ENCODE measurements around the gene DLGAP1.
A peak's percentile ranks its signal among the peaks of the same experiment; 100 is the strongest.

Gene DLGAP1

DNA sequence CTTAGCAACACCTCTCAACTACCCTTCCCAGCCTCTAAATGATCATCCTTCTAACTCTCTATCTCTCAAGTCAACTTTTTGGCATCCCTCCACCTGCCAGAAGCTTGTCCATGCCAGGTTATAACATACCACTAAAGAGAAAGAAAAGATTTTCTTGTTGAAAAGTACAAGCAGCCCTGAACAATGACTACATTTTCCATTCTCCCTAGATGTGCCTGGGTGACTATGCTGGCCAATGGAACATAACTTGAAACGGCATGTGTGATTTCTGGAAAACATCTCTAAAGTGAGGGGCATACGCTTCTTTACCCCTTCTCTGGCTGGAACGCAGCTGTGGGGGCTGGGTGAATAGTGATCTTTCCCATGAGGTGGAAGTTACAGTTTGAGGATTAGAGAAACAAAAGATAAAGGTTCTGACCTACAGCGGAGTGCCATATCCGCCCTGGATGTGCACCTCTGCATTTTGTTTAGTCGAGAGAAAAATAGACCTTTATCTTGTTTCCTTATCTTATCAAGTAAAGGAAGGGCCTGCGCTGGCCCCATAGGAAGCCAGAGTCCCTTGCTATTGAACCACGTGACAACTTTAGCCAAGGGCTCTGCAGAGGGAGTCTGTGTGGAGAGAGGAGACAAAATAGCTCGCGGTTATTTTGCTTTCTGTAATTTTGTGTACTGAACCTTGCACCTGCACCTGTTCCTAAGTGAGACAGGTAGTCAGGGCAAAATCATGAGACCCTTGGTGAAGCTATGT, 568.4 kb downstream of the DLGAP1 start:
- Histone ChIP-seq H2BK15ac (replicated peaks; ENCODE audit: low read depth) (no peak overlapping the region), H4K8ac (ENCODE audit: low read depth, low read length) (no peak overlapping the region), H3K9ac (ENCODE audit: low read length) (no peak overlapping the region), H2BK120ac (ENCODE audit: low read depth, low read length) (no peak overlapping the region), H3K27me3 (ENCODE audit: insufficient read depth, low read length, poor library complexity) (no peaks in the 10 kb centered on the region), H3K23ac (ENCODE audit: low read length) (peak overlapping the region; percentile 48), H3K36me3 (ENCODE audit: control insufficient read depth, insufficient read depth, low read length) (no peaks in the 10 kb centered on the region), H3K27ac (ENCODE audit: low read depth, low read length) (no peak overlapping the region), H3K79me1 (ENCODE audit: low read length) (no peaks in the 10 kb centered on the region), H2BK5ac (ENCODE audit: low read length) (no peak overlapping the region), H3K4me1 (ENCODE audit: control insufficient read depth, low read depth, low read length) (peaks cover 3% of the 10 kb centered on the region), H3K4me3 (ENCODE audit: low read length) (no peak overlapping the region), H4K5ac (ENCODE audit: low read length) (no peak overlapping the region), H3K18ac (ENCODE audit: low read length) (no peak overlapping the region), H3K4ac (ENCODE audit: low read depth, low read length) (no peak overlapping the region), H3K4me2 (ENCODE audit: low read length) (no peak overlapping the region), H3K79me2 (ENCODE audit: control insufficient read depth, insufficient read depth, low read length) (no peaks in the 10 kb centered on the region), H2AK5ac (ENCODE audit: low read length) (no peak overlapping the region), H3K56ac (ENCODE audit: low read length) (no peak overlapping the region)
- no CpG with 5 or more reads among the region's 10 CpGs for WGBS (ENCODE audit: extremely low coverage, insufficient coverage, low lambda C conversion rate)
- DNase-seq = peak; percentile 35

- Histone ChIP-seq H3K23ac (ENCODE audit: low read length) (no peak overlapping the region), H3K4me2 (ENCODE audit: low read length) (no peak overlapping the region), H3K27me3 (ENCODE audit: insufficient read depth, low read length, poor library complexity) (no peaks in the 10 kb centered on the region), H3K79me1 (ENCODE audit: low read length) (no peaks in the 10 kb centered on the region), H3K36me3 (ENCODE audit: control insufficient read depth, insufficient read depth, low read length) (no peaks in the 10 kb centered on the region), H3K9ac (ENCODE audit: low read length) (no peak overlapping the region), H4K5ac (ENCODE audit: low read length) (no peak overlapping the region), H3K27ac (ENCODE audit: low read depth, low read length) (no peak overlapping the region), H2BK5ac (ENCODE audit: low read length) (no peak overlapping the region), H3K79me2 (ENCODE audit: control insufficient read depth, insufficient read depth, low read length) (no peaks in the 10 kb centered on the region), H2BK15ac (replicated peaks; ENCODE audit: low read depth) (no peak overlapping the region), H3K4ac (ENCODE audit: low read depth, low read length) (no peak overlapping the region), H3K56ac (ENCODE audit: low read length) (no peak overlapping the region), H3K4me3 (ENCODE audit: low read length) (no peak overlapping the region), H3K18ac (ENCODE audit: low read length) (no peak overlapping the region), H3K4me1 (ENCODE audit: control insufficient read depth, low read depth, low read length) (peaks cover 3% of the 10 kb centered on the region), H2AK5ac (ENCODE audit: low read length) (no peak overlapping the region), H4K8ac (ENCODE audit: low read depth, low read length) (no peak overlapping the region), H2BK120ac (ENCODE audit: low read depth, low read length) (no peak overlapping the region)
- WGBS (ENCODE audit: extremely low coverage, insufficient coverage, low lambda C conversion rate) = no CpG with 5 or more reads among the region's 2 CpGs
- DNase-seq = peak; percentile 87
Observed at GRCh38 chr18:3885209-3885792, 569.8 kb downstream of the DLGAP1 start.

GRCh38 chr18:3879836-3880120, 575.3 kb downstream of the DLGAP1 start:
- Histone ChIP-seq H3K4me2 (ENCODE audit: low read length) (no peak overlapping the region), H2BK120ac (ENCODE audit: low read depth, low read length) (no peak overlapping the region), H2BK5ac (ENCODE audit: low read length) (no peak overlapping the region), H3K79me2 (ENCODE audit: control insufficient read depth, insufficient read depth, low read length) (no peaks in the 10 kb centered on the region), H3K27me3 (ENCODE audit: insufficient read depth, low read length, poor library complexity) (no peaks in the 10 kb centered on the region), H2AK5ac (ENCODE audit: low read length) (no peak overlapping the region), H2BK15ac (replicated peaks; ENCODE audit: low read depth) (no peak overlapping the region), H3K9ac (ENCODE audit: low read length) (no peak overlapping the region), H4K8ac (ENCODE audit: low read depth, low read length) (no peak overlapping the region), H3K18ac (ENCODE audit: low read length) (no peak overlapping the region), H3K4me3 (ENCODE audit: low read length) (no peak overlapping the region), H3K4me1 (ENCODE audit: control insufficient read depth, low read depth, low read length) (no peaks in the 10 kb centered on the region), H3K79me1 (ENCODE audit: low read length) (no peaks in the 10 kb centered on the region), H3K23ac (ENCODE audit: low read length) (no peak overlapping the region), H4K5ac (ENCODE audit: low read length) (no peak overlapping the region), H3K4ac (ENCODE audit: low read depth, low read length) (no peak overlapping the region), H3K27ac (ENCODE audit: low read depth, low read length) (no peak overlapping the region), H3K36me3 (ENCODE audit: control insufficient read depth, insufficient read depth, low read length) (no peaks in the 10 kb centered on the region), H3K56ac (ENCODE audit: low read length) (no peak overlapping the region)
- no peak for DNase-seq
- no CpG with 5 or more reads among the region's 19 CpGs for WGBS (ENCODE audit: extremely low coverage, insufficient coverage, low lambda C conversion rate)

GRCh38 chr18:3879114-3879835, 575.8 kb downstream of the DLGAP1 start:
- no peak overlapping the region for H3K9ac ChIP-seq (ENCODE audit: low read length)
- H3K79me1 ChIP-seq (ENCODE audit: low read length) = no peaks in the 10 kb centered on the region
- no peak overlapping the region for H3K56ac ChIP-seq (ENCODE audit: low read length)
- no peak for DNase-seq
- no peak overlapping the region for H3K18ac ChIP-seq (ENCODE audit: low read length)
- H2AK5ac ChIP-seq (ENCODE audit: low read length) = no peak overlapping the region
- no peak overlapping the region for H2BK15ac ChIP-seq (replicated peaks; ENCODE audit: low read depth)
- H3K4ac ChIP-seq (ENCODE audit: low read depth, low read length) = no peak overlapping the region
- H3K36me3 ChIP-seq (ENCODE audit: control insufficient read depth, insufficient read depth, low read length) = no peaks in the 10 kb centered on the region
- H4K5ac ChIP-seq (ENCODE audit: low read length) = no peak overlapping the region
- H2BK120ac ChIP-seq (ENCODE audit: low read depth, low read length) = no peak overlapping the region
- no peak overlapping the region for H4K8ac ChIP-seq (ENCODE audit: low read depth, low read length)
- no peak overlapping the region for H2BK5ac ChIP-seq (ENCODE audit: low read length)
- H3K23ac ChIP-seq (ENCODE audit: low read length) = no peak overlapping the region
- no peaks in the 10 kb centered on the region for H3K27me3 ChIP-seq (ENCODE audit: insufficient read depth, low read length, poor library complexity)
- no peak overlapping the region for H3K27ac ChIP-seq (ENCODE audit: low read depth, low read length)
- WGBS (ENCODE audit: extremely low coverage, insufficient coverage, low lambda C conversion rate) = no CpG with 5 or more reads among the region's 59 CpGs
- H3K4me1 ChIP-seq (ENCODE audit: control insufficient read depth, low read depth, low read length) = no peaks in the 10 kb centered on the region
- no peaks in the 10 kb centered on the region for H3K79me2 ChIP-seq (ENCODE audit: control insufficient read depth, insufficient read depth, low read length)
- no peak overlapping the region for H3K4me3 ChIP-seq (ENCODE audit: low read length)
- H3K4me2 ChIP-seq (ENCODE audit: low read length) = no peak overlapping the region

GRCh38 chr18:3878401-3878800, 576.7 kb downstream of the DLGAP1 start:
- Histone ChIP-seq H4K5ac (ENCODE audit: low read length) (no peak overlapping the region), H3K27me3 (ENCODE audit: insufficient read depth, low read length, poor library complexity) (no peaks in the 10 kb centered on the region), H3K4ac (ENCODE audit: low read depth, low read length) (no peak overlapping the region), H3K4me1 (ENCODE audit: control insufficient read depth, low read depth, low read length) (no peaks in the 10 kb centered on the region), H3K18ac (ENCODE audit: low read length) (no peak overlapping the region), H3K9ac (ENCODE audit: low read length) (no peak overlapping the region), H4K8ac (ENCODE audit: low read depth, low read length) (no peak overlapping the region), H3K4me2 (ENCODE audit: low read length) (no peak overlapping the region), H3K23ac (ENCODE audit: low read length) (no peak overlapping the region), H2AK5ac (ENCODE audit: low read length) (no peak overlapping the region), H3K79me1 (ENCODE audit: low read length) (no peaks in the 10 kb centered on the region), H2BK5ac (ENCODE audit: low read length) (no peak overlapping the region), H3K4me3 (ENCODE audit: low read length) (no peak overlapping the region), H3K79me2 (ENCODE audit: control insufficient read depth, insufficient read depth, low read length) (no peaks in the 10 kb centered on the region), H2BK120ac (ENCODE audit: low read depth, low read length) (no peak overlapping the region), H2BK15ac (replicated peaks; ENCODE audit: low read depth) (no peak overlapping the region), H3K27ac (ENCODE audit: low read depth, low read length) (no peak overlapping the region), H3K36me3 (ENCODE audit: control insufficient read depth, insufficient read depth, low read length) (no peaks in the 10 kb centered on the region), H3K56ac (ENCODE audit: low read length) (no peak overlapping the region)
- no peak for DNase-seq
- WGBS (ENCODE audit: extremely low coverage, insufficient coverage, low lambda C conversion rate) = no CpG with 5 or more reads among the region's 7 CpGs
